ENCODE data around the gene UGT1A3. TPM values are rescaled to one million over a fixed set of nuclear protein-coding genes. Genes with fewer than 3 reads are reported as not detected.

UGT1A3 gene
- total RNA-seq, 2 experiments from 2014 or later = not detected

- H3K9me3 Mint-ChIP-seq = no peaks in the 10 kb centered on the region
Observed at GRCh38 chr2:233820774-233821105, 91.9 kb downstream of the UGT1A3 start.

GRCh38 chr2:233821196-233821595, 92.4 kb downstream of the UGT1A3 start:
- peaks cover 0 to 8% of the 10 kb centered on the region in 2 experiments for H3K9me3 ChIP-seq (ENCODE audit: control insufficient read depth in 1 of 2, insufficient read depth in 1 of 2, low read length in 2 of 2)
- no peaks in the 10 kb centered on the region for H3K4me1 ChIP-seq (ENCODE audit: insufficient read depth, low read length)
- TF ChIP-seq, protein P1, sequence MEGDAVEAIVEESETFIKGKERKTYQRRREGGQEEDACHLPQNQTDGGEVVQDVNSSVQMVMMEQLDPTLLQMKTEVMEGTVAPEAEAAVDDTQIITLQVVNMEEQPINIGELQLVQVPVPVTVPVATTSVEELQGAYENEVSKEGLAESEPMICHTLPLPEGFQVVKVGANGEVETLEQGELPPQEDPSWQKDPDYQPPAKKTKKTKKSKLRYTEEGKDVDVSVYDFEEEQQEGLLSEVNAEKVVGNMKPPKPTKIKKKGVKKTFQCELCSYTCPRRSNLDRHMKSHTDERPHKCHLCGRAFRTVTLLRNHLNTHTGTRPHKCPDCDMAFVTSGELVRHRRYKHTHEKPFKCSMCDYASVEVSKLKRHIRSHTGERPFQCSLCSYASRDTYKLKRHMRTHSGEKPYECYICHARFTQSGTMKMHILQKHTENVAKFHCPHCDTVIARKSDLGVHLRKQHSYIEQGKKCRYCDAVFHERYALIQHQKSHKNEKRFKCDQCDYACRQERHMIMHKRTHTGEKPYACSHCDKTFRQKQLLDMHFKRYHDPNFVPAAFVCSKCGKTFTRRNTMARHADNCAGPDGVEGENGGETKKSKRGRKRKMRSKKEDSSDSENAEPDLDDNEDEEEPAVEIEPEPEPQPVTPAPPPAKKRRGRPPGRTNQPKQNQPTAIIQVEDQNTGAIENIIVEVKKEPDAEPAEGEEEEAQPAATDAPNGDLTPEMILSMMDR (IDR thresholded peaks at IDR 0.05) = no peak
- peaks cover 0 to 5% of the 10 kb centered on the region in 2 experiments for H3K27me3 ChIP-seq (ENCODE audit: control insufficient read depth in 1 of 2, insufficient read depth in 2 of 2, low read length in 2 of 2)
- CTCF ChIA-PET = no interaction called here
- H3K9me3 Mint-ChIP-seq = no peaks in the 10 kb centered on the region
- no peak for ATAC-seq (ENCODE audit: poor library complexity)
- no peaks in the 10 kb centered on the region for H3K4me1 Mint-ChIP-seq (ENCODE audit: low read depth)
- H3K27ac ChIP-seq (ENCODE audit: low read depth in 1 of 2, low read length in 2 of 2) = no peak overlapping the region
- no peak overlapping the region for H3K4me3 ChIP-seq (ENCODE audit: low read length)
- H3K36me3 ChIP-seq (ENCODE audit: insufficient read depth, low read length) = no peaks in the 10 kb centered on the region
- H3K27ac Mint-ChIP-seq = no peak overlapping the region
- H3K36me3 Mint-ChIP-seq (ENCODE audit: low read depth) = no peaks in the 10 kb centered on the region
- peak in 1 of 14 experiments; percentile 12 for DNase-seq
- H3K4me3 Mint-ChIP-seq = no peak overlapping the region
- H3K27me3 Mint-ChIP-seq = peaks cover 7% of the 10 kb centered on the region
- POLR2A ChIA-PET = no interaction called here
- intact Hi-C loops (cut with DNase I, micrococcal nuclease) = no loop called here

More at GRCh38 chr2:233820774-233821105, 91.9 kb downstream of the UGT1A3 start:
- H3K27me3 Mint-ChIP-seq = peaks cover 7% of the 10 kb centered on the region
- peak in 1 of 14 experiments; percentile 15 for DNase-seq
- intact Hi-C loops (cut with DNase I, micrococcal nuclease) = no loop called here
- TF ChIP-seq, protein P1 (IDR thresholded peaks at IDR 0.05) = no peak
- ATAC-seq (ENCODE audit: poor library complexity) = no peak
- Histone ChIP-seq H3K4me3 (ENCODE audit: low read length) (no peak overlapping the region), H3K36me3 (ENCODE audit: insufficient read depth, low read length) (no peaks in the 10 kb centered on the region), H3K27ac (ENCODE audit: low read depth in 1 of 2, low read length in 2 of 2) (no peak overlapping the region), H3K9me3 (ENCODE audit: control insufficient read depth in 1 of 2, insufficient read depth in 1 of 2, low read length in 2 of 2) (peaks cover 0 to 8% of the 10 kb centered on the region in 2 experiments), H3K27me3 (ENCODE audit: control insufficient read depth in 1 of 2, insufficient read depth in 2 of 2, low read length in 2 of 2) (peaks cover 0 to 5% of the 10 kb centered on the region in 2 experiments), H3K4me1 (ENCODE audit: insufficient read depth, low read length) (no peaks in the 10 kb centered on the region)
- H3K36me3 Mint-ChIP-seq (ENCODE audit: low read depth) = no peaks in the 10 kb centered on the region
- ChIA-PET CTCF (no interaction called here), POLR2A (no interaction called here)
- H3K27ac Mint-ChIP-seq = no peak overlapping the region
- H3K4me3 Mint-ChIP-seq = no peak overlapping the region
- no peaks in the 10 kb centered on the region for H3K4me1 Mint-ChIP-seq (ENCODE audit: low read depth)

DNA sequence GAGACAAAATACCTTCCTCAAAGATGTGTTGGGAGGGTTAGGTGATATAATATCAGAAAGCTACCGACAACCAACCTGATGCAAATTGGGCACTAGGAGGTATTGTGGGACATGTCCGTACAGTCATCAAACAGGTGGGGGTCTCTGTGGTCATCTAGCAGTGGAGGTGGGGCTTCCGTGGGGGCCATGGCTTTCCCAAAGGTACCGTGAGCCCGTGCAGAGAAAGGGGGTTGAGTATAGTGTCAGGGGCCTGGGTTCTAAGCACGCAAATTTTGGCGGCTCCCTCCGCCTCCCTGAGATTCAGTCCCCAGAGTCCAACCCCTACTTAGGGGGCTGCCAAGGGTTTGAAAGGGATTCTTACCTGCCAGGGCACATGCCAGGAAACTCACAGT, 92.9 kb downstream of the UGT1A3 start:
- H3K36me3 Mint-ChIP-seq (ENCODE audit: low read depth) = no peaks in the 10 kb centered on the region
- peaks cover 7% of the 10 kb centered on the region for H3K27me3 Mint-ChIP-seq
- H3K9me3 Mint-ChIP-seq = no peaks in the 10 kb centered on the region
- CTCF ChIA-PET = no interaction called here
- no peaks in the 10 kb centered on the region for H3K4me1 Mint-ChIP-seq (ENCODE audit: low read depth)
- POLR2A ChIA-PET = no interaction called here
- no peak overlapping the region for H3K27ac Mint-ChIP-seq
- H3K4me3 Mint-ChIP-seq = no peak overlapping the region
- ATAC-seq (ENCODE audit: poor library complexity) (no peak), DNase-seq (peak in 2 of 14 experiments; percentile 0 to 12)
- H3K4me1 ChIP-seq (ENCODE audit: insufficient read depth, low read length) = no peaks in the 10 kb centered on the region
- H3K9me3 ChIP-seq (ENCODE audit: control insufficient read depth in 1 of 2, insufficient read depth in 1 of 2, low read length in 2 of 2) = peaks cover 0 to 8% of the 10 kb centered on the region in 2 experiments
- H3K36me3 ChIP-seq (ENCODE audit: insufficient read depth, low read length) = no peaks in the 10 kb centered on the region
- TF ChIP-seq, protein P1 (IDR thresholded peaks at IDR 0.05) = no peak
- H3K27me3 ChIP-seq (ENCODE audit: control insufficient read depth in 1 of 2, insufficient read depth in 2 of 2, low read length in 2 of 2) = peaks cover 0 to 2% of the 10 kb centered on the region in 2 experiments
- no peak overlapping the region for H3K4me3 ChIP-seq (ENCODE audit: low read length)
- intact Hi-C loops (cut with DNase I, micrococcal nuclease) = no loop called here
- H3K27ac ChIP-seq (ENCODE audit: low read depth in 1 of 2, low read length in 2 of 2) = no peak overlapping the region
